AG09309 (cell line): ENCODE data around the gene SSTR4.

ENCODE experiments used
- DNase-seq: peaks from one replicate; pipeline ENCODE4 v3.0.0-alpha.2; 2010; ENCODE audit warnings: low read depth
- H3K4me3 ChIP-seq: 2 replicates; pipeline ENCODE4 v1.5.1; 2011; ENCODE audit warnings: mild to moderate bottlenecking, low read depth, low read length, moderate library complexity; ENCODE audit not compliant: control insufficient read depth
- TF ChIP-seq, protein P1 (sequence below): IDR thresholded peaks from 2 replicates; pipeline ENCODE4 v1.5.1; 2011; ENCODE audit warnings: mild to moderate bottlenecking, low read depth, low read length, inconsistent platforms; ENCODE audit not compliant: insufficient read depth, control insufficient read depth; ENCODE audit errors: missing control alignments

SSTR4 gene

DNA sequence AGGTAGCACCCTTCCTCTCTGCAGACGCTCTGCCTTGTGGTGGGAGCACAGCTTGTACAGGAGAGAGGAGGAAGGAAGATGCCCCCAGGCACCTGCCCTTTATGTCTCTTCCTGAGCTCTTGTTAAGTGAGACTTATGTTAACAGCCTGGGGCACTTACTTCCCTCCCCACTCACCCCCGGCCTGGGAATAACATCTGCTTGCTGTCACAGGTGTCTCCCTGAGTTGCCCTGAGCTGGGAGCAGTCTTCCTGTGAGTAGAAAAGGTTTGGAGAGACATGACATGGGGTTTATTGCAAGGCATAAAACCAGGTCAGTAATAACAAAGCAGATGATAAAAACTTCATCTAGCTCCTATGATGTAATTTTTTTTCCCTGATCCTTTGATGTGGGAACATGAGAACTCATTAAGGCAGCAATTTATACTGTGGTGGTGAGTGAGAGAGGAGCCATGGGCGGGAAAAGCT lies 1.9 kb downstream of the SSTR4 start:
- no peak for DNase-seq

GRCh38 chr20:23039136-23039875 lies 4.2 kb downstream of the SSTR4 start:
- no peak overlapping the region for H3K4me3 ChIP-seq
- TF ChIP-seq, protein P1, sequence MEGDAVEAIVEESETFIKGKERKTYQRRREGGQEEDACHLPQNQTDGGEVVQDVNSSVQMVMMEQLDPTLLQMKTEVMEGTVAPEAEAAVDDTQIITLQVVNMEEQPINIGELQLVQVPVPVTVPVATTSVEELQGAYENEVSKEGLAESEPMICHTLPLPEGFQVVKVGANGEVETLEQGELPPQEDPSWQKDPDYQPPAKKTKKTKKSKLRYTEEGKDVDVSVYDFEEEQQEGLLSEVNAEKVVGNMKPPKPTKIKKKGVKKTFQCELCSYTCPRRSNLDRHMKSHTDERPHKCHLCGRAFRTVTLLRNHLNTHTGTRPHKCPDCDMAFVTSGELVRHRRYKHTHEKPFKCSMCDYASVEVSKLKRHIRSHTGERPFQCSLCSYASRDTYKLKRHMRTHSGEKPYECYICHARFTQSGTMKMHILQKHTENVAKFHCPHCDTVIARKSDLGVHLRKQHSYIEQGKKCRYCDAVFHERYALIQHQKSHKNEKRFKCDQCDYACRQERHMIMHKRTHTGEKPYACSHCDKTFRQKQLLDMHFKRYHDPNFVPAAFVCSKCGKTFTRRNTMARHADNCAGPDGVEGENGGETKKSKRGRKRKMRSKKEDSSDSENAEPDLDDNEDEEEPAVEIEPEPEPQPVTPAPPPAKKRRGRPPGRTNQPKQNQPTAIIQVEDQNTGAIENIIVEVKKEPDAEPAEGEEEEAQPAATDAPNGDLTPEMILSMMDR: no peak
- DNase-seq: no peak

More for the DNA sequence above, 1.9 kb downstream of the SSTR4 start:
- TF ChIP-seq, protein P1: no peak
- no peak overlapping the region for H3K4me3 ChIP-seq

DNA sequence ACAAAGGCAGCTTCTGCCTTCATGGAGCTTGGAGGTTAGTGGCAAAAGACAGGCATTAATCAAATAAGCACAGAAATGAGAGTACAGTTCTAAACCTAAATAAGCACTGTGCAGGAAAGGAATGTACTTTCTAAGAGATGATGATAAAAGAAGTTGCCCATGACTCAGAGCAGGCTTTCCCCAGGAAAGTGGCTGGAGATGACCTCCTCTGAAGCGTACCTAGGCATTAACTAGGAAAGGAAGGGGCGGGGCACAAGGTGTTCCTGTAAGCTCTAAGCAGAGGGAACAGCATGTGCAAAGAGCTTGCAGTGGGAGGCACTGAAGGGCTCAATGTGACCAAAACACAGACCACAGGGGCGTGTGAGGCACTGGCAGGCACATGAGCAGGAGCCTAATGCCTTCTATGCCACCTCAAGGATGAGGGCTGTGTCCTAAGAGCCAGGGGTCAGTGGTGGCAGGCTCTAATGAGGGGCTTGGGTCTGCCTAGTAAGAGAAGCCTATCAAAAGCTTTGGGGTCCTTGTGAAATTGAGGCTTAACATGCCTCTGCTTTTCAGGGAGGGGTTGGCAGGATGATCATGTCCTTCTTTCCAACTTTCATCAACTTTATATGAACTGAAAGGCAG lies 4.9 kb downstream of the SSTR4 start:
- TF ChIP-seq, protein P1: no peak
- no peak for DNase-seq
- H3K4me3 ChIP-seq: no peak overlapping the region

GRCh38 chr20:23042270-23042669 lies 7.2 kb downstream of the SSTR4 start:
- DNase-seq: no peak
- H3K4me3 ChIP-seq: no peak overlapping the region

DNA sequence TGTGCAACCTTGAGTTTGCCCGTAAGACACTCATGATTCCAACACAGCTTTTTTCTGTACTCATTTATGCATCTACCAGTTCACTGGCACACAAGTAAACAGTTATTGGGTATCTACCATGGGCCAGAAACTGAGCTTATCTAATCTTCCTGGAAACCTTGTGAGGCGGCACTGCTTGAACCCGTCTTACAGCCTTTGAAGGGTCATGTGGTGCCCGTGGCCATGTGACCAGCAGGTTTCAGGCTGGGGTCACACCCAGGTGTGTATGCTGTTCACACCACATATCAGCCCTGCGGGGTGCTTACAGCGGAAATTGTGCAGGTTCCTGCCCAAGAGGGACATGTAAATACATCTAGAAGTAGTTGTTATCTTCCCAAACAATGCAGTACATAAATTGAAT lies 8.3 kb downstream of the SSTR4 start:
- no peak for DNase-seq
- TF ChIP-seq, protein P1: no peak
- H3K4me3 ChIP-seq: no peak overlapping the region

More at GRCh38 chr20:23042270-23042669, 7.2 kb downstream of the SSTR4 start:
- TF ChIP-seq, protein P1: no peak

DNA sequence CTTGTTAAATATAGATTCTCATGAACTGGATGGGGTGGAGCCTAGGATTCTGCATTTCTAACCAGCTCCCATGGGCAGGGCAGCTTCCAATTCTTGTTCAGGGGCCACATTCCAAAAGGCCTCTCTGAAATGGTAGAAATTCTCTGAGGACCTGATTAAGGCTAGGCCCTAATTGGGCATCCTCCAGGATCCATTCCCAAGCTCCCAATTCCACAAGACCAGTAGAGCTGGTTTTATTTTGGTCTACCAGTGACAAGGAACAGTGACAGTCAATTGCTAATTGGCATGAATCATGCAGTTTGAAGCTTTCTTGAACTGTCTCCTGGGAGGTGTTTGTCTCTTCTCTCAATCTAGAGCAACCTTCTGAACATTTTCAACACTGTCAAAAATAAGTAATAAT lies 11.3 kb downstream of the SSTR4 start:
- TF ChIP-seq, protein P1: no peak
- no peak for DNase-seq

More for the DNA sequence above, 11.3 kb downstream of the SSTR4 start:
- H3K4me3 ChIP-seq: no peak overlapping the region
